A549 (cell line): ENCODE measurements around the gene SIPA1. TPM values are rescaled to one million over a fixed set of nuclear protein-coding genes. Genes with fewer than 3 reads are reported as not detected.

ENCODE experiments used
- ATAC-seq, 2 experiments: fragments of 200-7000 bp in 1 of 2; fragments of >200 bp in 1 of 2; cut with Nextera tagmentation in 1 of 2; cut with Tn5 transposase in 1 of 2; 3 replicates each; pipeline versions ENCODE4 v1.8.0 to v1.9.1; 2018 to 2020; ENCODE audit warnings: mild to moderate bottlenecking in 1 of 2, moderate library complexity in 1 of 2
- CTCF ChIA-PET: fragments of 300-600 bp; sonication (Branson Sonifier 250); formaldehyde crosslinking; extraction: SDS; loops from one replicate; lab custom pipeline; 2021; ENCODE audit warnings: antibody characterized with exemption, inconsistent platforms; lab: Yijun Ruan, JAX
- POLR2A ChIA-PET: fragments of 350-600 bp; formaldehyde crosslinking; extraction: SDS; loops from one replicate; lab custom pipeline; 2021; ENCODE audit warnings: antibody characterized with exemption, inconsistent platforms; lab: Yijun Ruan, JAX
- DNase-seq, 2 experiments: peaks; one replicate each; pipeline versions ENCODE4 v3.0.0 to v3.0.0-alpha.2; 2011 to 2016; ENCODE audit warnings: low read depth in 1 of 2, low spot score in 1 of 2
- FAIRE-seq: peaks from 2 replicates; lab custom pipeline; 2011; peaks lifted over from hg19 to GRCh38; lab: Jason Lieb, UNC
- H3K27ac ChIP-seq, 2 experiments: fragments of >200 bp; sonication (Bioruptor Twin); formaldehyde crosslinking; 3 replicates each; pipeline ENCODE4 v1.5.1; 2016 to 2017
- H3K4me1 ChIP-seq: fragments of >200 bp; sonication (Bioruptor Twin); formaldehyde crosslinking; 3 replicates; pipeline ENCODE4 v1.6.1; 2016
- H3K4me2 ChIP-seq: fragments of >200 bp; sonication (Bioruptor Twin); formaldehyde crosslinking; 3 replicates; pipeline ENCODE4 v1.6.1; 2016
- H3K4me3 ChIP-seq: fragments of >200 bp; sonication (Bioruptor Twin); formaldehyde crosslinking; 3 replicates; pipeline ENCODE4 v1.5.1; 2016
- H3K9me3 ChIP-seq: fragments of >200 bp; sonication (Bioruptor Twin); formaldehyde crosslinking; 3 replicates; pipeline ENCODE4 v1.6.1; 2016
- CBX2 ChIP-seq: fragments of 200-600 bp; sonication (generic); IDR thresholded peaks from 2 replicates; pipeline ENCODE4 v1.6.1; 2016; ENCODE audit warnings: low read depth, mild to moderate bottlenecking, borderline replicate concordance
- CHD2 ChIP-seq: fragments of 150-350 bp; IDR thresholded peaks from 2 replicates; pipeline ENCODE4 v1.6.1; 2014; ENCODE audit warnings: low read length; ENCODE audit not compliant: partially characterized antibody
- CHD4 ChIP-seq: fragments of 200-600 bp; sonication (generic); IDR thresholded peaks from 2 replicates; pipeline ENCODE4 v1.6.1; 2016; ENCODE audit warnings: antibody characterized with exemption, mild to moderate bottlenecking, borderline replicate concordance
- EHF ChIP-seq: fragments of 250-450 bp; sonication (Bioruptor Pico); IDR thresholded peaks from 2 replicates; pipeline ENCODE4 v1.5.0; 2020; ENCODE audit warnings: mild to moderate bottlenecking
- ESRRA ChIP-seq: fragments of 150-350 bp; IDR thresholded peaks from 2 replicates; pipeline ENCODE4 v1.6.1; 2014; ENCODE audit warnings: mild to moderate bottlenecking, low read length, borderline replicate concordance
- FOSL2 ChIP-seq, 2 experiments: fragments of 450-650 bp in 1 of 2; fragments of >200 bp in 1 of 2; sonication (Bioruptor Twin) in 1 of 2; formaldehyde crosslinking; IDR thresholded peaks; 2 replicates each; pipeline versions ENCODE4 v1.5.0 to v1.6.1; 2016 to 2020; ENCODE audit warnings: mild to moderate bottlenecking in 1 of 2, moderate library complexity in 1 of 2
- GATA3 ChIP-seq: IDR thresholded peaks from 2 replicates; pipeline ENCODE4 v1.6.1; 2012; ENCODE audit warnings: borderline replicate concordance
- HEYL ChIP-seq: fragments of 250-450 bp; sonication (Bioruptor Pico); IDR thresholded peaks from 2 replicates; pipeline ENCODE4 v1.8.0; 2021; ENCODE audit warnings: mild to moderate bottlenecking, moderate library complexity
- NFE2L2 ChIP-seq: fragments of 150-350 bp; conservative IDR thresholded peaks from 2 replicates; pipeline ENCODE4 v1.6.1; 2014; ENCODE audit warnings: low read length
- NPAS2 ChIP-seq: fragments of 250-450 bp; sonication (Bioruptor Pico); IDR thresholded peaks from 2 replicates; pipeline ENCODE4 v1.8.0; 2022; ENCODE audit warnings: mild to moderate bottlenecking, moderate library complexity, borderline replicate concordance
- SMC3 ChIP-seq: fragments of >200 bp; sonication (Bioruptor Twin); formaldehyde crosslinking; IDR thresholded peaks from 3 replicates; pipeline ENCODE4 v1.6.1; 2018; ENCODE audit warnings: inconsistent platforms
- ZSCAN20 ChIP-seq: fragments of 250-450 bp; sonication (Bioruptor Pico); IDR thresholded peaks from 2 replicates; pipeline ENCODE4 v1.8.0; 2022; ENCODE audit warnings: mild to moderate bottlenecking, moderate library complexity
- WGBS: methylation state at CpG from one replicate; pipeline ENCODE4 v1.1.6; 2017; ENCODE audit errors: missing lambda C conversion rate; 5-methylcytosine and 5-hydroxymethylcytosine counted together
- polyA plus RNA-seq, 4 experiments: library from polyadenylated mRNA; depleted of rRNA in 3 of 4; stranded (reverse); fragments of >200 nt; fragmentation: RNase III in 1 of 4; extraction: RNeasy Plus Mini Kit Qiagen cat#74134 plus additional on column Dnase treatment in 1 of 4; gene quantifications; 2 replicates in 3 of 4; 3 replicates in 1 of 4; pipeline ENCODE4 v1.2.3, GENCODE V29; 2011 to 2017
- TF ChIP-seq, protein P1 (sequence below): IDR thresholded peaks from 2 replicates; pipeline ENCODE4 v1.6.1; 2012
- TF ChIP-seq, protein P2 (sequence below): IDR thresholded peaks from 2 replicates; pipeline ENCODE4 v1.6.1; 2012
- TF ChIP-seq, protein P3 (sequence below): fragments of 150-350 bp; IDR thresholded peaks from 2 replicates; pipeline ENCODE4 v1.6.1; 2014; ENCODE audit warnings: low read depth, mild to moderate bottlenecking, low read length
- TF ChIP-seq, protein P4 (sequence below): fragments of 450-650 bp; IDR thresholded peaks from 2 replicates; pipeline ENCODE4 v1.6.1; 2014; ENCODE audit warnings: antibody characterized with exemption
- TF ChIP-seq, protein P5 (sequence below): fragments of 250-450 bp; sonication (Bioruptor Pico); IDR thresholded peaks from 2 replicates; pipeline ENCODE4 v1.5.0; 2020; ENCODE audit warnings: low read depth, mild to moderate bottlenecking, moderate library complexity
- TF ChIP-seq, protein P6 (sequence below): fragments of 200-600 bp; sonication (generic); IDR thresholded peaks from 2 replicates; pipeline ENCODE4 v1.6.1; 2016; ENCODE audit warnings: antibody characterized with exemption, mild to moderate bottlenecking, moderate library complexity
- TF ChIP-seq, protein P7 (sequence below): fragments of 250-450 bp; sonication (Bioruptor Pico); IDR thresholded peaks from 2 replicates; pipeline ENCODE4 v1.5.0; 2021; ENCODE audit warnings: mild to moderate bottlenecking, moderate library complexity, borderline replicate concordance

SIPA1 gene
- polyA plus RNA-seq, 2 of the 4 experiments (the other 2 are of a cell fraction) = 9.9 to 17.4 TPM

DNA sequence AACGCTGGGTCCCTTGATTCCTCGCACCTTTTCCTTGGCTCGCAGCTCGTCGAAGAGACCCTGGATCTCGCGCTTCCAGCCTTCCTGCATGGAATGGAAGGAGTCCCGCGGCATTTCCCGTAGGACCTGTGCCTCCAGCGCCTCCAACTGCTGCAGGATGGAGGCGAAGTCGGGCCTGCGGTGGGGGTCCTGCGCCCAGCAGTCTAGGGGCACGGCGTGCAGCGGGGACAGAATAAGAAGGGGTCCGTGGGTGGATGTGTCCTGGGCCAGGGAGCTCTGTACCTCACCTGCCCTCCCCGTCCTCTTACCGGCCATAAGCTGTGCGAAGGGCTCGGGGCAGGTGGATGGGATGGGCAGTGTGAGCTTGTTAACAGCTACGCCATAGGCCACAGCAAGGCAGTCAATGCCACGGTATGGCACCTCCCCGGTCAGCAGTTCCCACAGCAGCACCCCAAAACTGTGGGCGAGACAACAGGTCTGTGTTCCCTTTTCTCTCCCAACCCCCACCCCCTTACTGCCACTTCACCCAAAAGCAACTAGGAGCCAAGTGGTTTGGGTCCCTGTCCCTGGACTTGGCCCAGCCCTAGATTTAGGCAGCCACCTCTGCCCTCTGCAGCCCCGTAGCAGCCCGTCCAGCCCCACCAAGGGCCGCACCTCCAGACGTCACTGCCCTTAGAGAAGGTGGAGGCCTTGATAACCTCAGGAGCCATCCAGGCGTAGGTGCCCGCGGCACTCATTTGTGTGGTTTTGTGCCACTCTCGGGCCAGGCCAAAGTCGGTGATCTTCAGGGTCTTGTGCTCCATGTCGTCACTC lies 30.1 kb upstream of the SIPA1 start:
- no peak for ATAC-seq
- ChIA-PET POLR2A (no interaction called here), CTCF (interaction anchor here (1.1 to 20.1 kb wide), 4 partner anchors 18 to 66 kb away, joined by 3 to 249 read pairs (median 5); partner anchors contain the start of gene KCNK7)
- 94% methylated on average over 34 of the region's 37 CpGs for WGBS
- Histone ChIP-seq H3K4me1 (peaks cover 30% of the 10 kb centered on the region), H3K4me2 (no peak overlapping the region), H3K9me3 (no peaks in the 10 kb centered on the region), H3K4me3 (no peak overlapping the region)
- TF ChIP-seq HEYL (CRISPR knock-in tag) = no peak
- no peak for TF ChIP-seq GATA3
- TF ChIP-seq, protein P1, sequence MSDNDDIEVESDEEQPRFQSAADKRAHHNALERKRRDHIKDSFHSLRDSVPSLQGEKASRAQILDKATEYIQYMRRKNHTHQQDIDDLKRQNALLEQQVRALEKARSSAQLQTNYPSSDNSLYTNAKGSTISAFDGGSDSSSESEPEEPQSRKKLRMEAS = no peak
- no peak for TF ChIP-seq ZSCAN20 (CRISPR knock-in tag)
- TF ChIP-seq, protein P2, sequence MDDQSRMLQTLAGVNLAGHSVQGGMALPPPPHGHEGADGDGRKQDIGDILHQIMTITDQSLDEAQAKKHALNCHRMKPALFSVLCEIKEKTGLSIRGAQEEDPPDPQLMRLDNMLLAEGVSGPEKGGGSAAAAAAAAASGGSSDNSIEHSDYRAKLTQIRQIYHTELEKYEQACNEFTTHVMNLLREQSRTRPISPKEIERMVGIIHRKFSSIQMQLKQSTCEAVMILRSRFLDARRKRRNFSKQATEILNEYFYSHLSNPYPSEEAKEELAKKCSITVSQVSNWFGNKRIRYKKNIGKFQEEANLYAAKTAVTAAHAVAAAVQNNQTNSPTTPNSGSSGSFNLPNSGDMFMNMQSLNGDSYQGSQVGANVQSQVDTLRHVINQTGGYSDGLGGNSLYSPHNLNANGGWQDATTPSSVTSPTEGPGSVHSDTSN = no peak
- TF ChIP-seq EHF (CRISPR knock-in tag) = no peak
- TF ChIP-seq SMC3 = no peak
- no peak for TF ChIP-seq CHD2
- TF ChIP-seq, protein P3, sequence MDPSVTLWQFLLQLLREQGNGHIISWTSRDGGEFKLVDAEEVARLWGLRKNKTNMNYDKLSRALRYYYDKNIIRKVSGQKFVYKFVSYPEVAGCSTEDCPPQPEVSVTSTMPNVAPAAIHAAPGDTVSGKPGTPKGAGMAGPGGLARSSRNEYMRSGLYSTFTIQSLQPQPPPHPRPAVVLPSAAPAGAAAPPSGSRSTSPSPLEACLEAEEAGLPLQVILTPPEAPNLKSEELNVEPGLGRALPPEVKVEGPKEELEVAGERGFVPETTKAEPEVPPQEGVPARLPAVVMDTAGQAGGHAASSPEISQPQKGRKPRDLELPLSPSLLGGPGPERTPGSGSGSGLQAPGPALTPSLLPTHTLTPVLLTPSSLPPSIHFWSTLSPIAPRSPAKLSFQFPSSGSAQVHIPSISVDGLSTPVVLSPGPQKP = no peak
- TF ChIP-seq NFE2L2 = no peak
- TF ChIP-seq, protein P4, sequence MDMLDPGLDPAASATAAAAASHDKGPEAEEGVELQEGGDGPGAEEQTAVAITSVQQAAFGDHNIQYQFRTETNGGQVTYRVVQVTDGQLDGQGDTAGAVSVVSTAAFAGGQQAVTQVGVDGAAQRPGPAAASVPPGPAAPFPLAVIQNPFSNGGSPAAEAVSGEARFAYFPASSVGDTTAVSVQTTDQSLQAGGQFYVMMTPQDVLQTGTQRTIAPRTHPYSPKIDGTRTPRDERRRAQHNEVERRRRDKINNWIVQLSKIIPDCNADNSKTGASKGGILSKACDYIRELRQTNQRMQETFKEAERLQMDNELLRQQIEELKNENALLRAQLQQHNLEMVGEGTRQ = no peak
- TF ChIP-seq, protein P5, sequence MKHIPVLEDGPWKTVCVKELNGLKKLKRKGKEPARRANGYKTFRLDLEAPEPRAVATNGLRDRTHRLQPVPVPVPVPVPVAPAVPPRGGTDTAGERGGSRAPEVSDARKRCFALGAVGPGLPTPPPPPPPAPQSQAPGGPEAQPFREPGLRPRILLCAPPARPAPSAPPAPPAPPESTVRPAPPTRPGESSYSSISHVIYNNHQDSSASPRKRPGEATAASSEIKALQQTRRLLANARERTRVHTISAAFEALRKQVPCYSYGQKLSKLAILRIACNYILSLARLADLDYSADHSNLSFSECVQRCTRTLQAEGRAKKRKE (CRISPR knock-in tag) = no peak
- TF ChIP-seq FOSL2 (IDR thresholded peaks at IDR 0.05) = no peak
- TF ChIP-seq FOSL2 (CRISPR knock-in tag; IDR thresholded peaks at IDR 0.05) = no peak
- no peak for TF ChIP-seq CBX2
- TF ChIP-seq, protein P6, sequence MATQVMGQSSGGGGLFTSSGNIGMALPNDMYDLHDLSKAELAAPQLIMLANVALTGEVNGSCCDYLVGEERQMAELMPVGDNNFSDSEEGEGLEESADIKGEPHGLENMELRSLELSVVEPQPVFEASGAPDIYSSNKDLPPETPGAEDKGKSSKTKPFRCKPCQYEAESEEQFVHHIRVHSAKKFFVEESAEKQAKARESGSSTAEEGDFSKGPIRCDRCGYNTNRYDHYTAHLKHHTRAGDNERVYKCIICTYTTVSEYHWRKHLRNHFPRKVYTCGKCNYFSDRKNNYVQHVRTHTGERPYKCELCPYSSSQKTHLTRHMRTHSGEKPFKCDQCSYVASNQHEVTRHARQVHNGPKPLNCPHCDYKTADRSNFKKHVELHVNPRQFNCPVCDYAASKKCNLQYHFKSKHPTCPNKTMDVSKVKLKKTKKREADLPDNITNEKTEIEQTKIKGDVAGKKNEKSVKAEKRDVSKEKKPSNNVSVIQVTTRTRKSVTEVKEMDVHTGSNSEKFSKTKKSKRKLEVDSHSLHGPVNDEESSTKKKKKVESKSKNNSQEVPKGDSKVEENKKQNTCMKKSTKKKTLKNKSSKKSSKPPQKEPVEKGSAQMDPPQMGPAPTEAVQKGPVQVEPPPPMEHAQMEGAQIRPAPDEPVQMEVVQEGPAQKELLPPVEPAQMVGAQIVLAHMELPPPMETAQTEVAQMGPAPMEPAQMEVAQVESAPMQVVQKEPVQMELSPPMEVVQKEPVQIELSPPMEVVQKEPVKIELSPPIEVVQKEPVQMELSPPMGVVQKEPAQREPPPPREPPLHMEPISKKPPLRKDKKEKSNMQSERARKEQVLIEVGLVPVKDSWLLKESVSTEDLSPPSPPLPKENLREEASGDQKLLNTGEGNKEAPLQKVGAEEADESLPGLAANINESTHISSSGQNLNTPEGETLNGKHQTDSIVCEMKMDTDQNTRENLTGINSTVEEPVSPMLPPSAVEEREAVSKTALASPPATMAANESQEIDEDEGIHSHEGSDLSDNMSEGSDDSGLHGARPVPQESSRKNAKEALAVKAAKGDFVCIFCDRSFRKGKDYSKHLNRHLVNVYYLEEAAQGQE = no peak
- no peak for TF ChIP-seq ESRRA
- TF ChIP-seq, all 56 proteins: peak for 0
- H3K27ac ChIP-seq = no peak overlapping the region
- no peak for DNase-seq
- FAIRE-seq = no peak

DNA sequence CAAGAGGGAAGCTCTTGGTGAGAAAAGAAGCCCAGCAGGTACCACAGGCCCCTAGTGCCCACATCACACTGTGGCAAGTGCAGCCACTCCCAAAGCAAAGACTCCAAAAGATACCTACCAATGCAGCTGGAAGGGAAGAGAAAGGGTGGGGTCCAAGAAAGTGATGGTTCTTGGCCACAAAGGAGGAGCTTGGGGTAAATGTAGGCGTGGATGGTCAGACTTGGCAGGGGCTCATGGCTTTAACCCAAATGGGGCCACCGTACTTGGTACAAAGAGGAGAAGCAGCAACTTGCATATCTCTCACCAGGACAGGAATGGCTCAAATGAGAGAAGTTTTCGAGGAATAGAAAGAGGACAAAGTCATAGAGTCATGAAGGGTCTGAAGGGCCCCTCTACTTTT lies 28.7 kb upstream of the SIPA1 start:
- H3K4me1 ChIP-seq = peaks cover 35% of the 10 kb centered on the region
- whole genome bisulfite sequencing = 91% methylated on average over 3 of the region's 3 CpGs
- CTCF ChIA-PET = interaction anchor here (1.2 to 20.1 kb wide), 6 partner anchors 11 to 276 kb away, joined by 3 to 249 read pairs (median 4); partner anchors contain the start of gene KCNK7
- no peak overlapping the region for H3K4me2 ChIP-seq
- H3K4me3 ChIP-seq = no peak overlapping the region
- POLR2A ChIA-PET = no interaction called here
- H3K27ac ChIP-seq = no peak overlapping the region
- DNase-seq = no peak
- FAIRE-seq = no peak
- ATAC-seq = no peak
- TF ChIP-seq HEYL (CRISPR knock-in tag) = no peak
- no peak for TF ChIP-seq CHD4
- TF ChIP-seq NPAS2 (CRISPR knock-in tag) = no peak
- TF ChIP-seq FOSL2 (IDR thresholded peaks at IDR 0.05) = no peak
- TF ChIP-seq FOSL2 (CRISPR knock-in tag; IDR thresholded peaks at IDR 0.05) = no peak
- TF ChIP-seq, protein P7, sequence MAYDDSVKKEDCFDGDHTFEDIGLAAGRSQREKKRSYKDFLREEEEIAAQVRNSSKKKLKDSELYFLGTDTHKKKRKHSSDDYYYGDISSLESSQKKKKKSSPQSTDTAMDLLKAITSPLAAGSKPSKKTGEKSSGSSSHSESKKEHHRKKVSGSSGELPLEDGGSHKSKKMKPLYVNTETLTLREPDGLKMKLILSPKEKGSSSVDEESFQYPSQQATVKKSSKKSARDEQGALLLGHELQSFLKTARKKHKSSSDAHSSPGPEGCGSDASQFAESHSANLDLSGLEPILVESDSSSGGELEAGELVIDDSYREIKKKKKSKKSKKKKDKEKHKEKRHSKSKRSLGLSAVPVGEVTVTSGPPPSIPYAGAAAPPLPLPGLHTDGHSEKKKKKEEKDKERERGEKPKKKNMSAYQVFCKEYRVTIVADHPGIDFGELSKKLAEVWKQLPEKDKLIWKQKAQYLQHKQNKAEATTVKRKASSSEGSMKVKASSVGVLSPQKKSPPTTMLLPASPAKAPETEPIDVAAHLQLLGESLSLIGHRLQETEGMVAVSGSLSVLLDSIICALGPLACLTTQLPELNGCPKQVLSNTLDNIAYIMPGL (CRISPR knock-in tag) = no peak
- no peaks in the 10 kb centered on the region for H3K9me3 ChIP-seq
